Tibial nerve (tissue), 4 donors: ENCODE results near the gene CWC15.

Experiments used
- EP300 ChIP-seq, 2 donors: sonication (generic); formaldehyde crosslinking; IDR thresholded peaks; one replicate each; pipeline ENCODE4 v1.6.1; 2017; ENCODE audit warnings: antibody characterized with exemption in 2 of 2, mild to moderate bottlenecking in 1 of 2
- TF ChIP-seq, protein P1 (sequence below), 5 experiments: fragments of 200-600 bp in 3 of 5; fragments of 450-650 bp in 2 of 5; sonication (generic) in 3 of 5; IDR thresholded peaks; one replicate each; pipeline ENCODE4 v1.5.1; 2016 to 2019; ENCODE audit warnings: antibody characterized with exemption in 5 of 5, mild to moderate bottlenecking in 3 of 5, moderate library complexity in 2 of 5

DNA sequence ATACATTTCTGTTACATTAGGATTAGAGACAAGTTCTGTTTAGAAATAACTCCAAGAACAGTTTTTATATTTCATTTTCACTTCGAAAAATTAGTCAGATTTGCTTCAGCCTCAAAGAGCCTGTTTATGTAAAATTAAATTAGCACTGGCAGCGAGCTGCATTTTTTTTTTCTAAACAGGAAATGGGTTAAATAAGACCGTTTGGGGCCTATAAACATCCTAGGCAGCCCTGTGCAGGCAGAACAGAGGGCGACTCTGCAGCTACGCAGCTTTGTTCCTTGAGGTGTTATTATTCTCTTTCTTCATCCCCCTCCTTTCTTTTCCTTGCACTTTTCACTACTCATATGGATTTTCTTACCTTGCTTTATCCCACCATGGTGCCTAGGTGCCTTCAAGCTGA is 48.7 kb downstream of the CWC15 start:
- TF ChIP-seq, protein P1, sequence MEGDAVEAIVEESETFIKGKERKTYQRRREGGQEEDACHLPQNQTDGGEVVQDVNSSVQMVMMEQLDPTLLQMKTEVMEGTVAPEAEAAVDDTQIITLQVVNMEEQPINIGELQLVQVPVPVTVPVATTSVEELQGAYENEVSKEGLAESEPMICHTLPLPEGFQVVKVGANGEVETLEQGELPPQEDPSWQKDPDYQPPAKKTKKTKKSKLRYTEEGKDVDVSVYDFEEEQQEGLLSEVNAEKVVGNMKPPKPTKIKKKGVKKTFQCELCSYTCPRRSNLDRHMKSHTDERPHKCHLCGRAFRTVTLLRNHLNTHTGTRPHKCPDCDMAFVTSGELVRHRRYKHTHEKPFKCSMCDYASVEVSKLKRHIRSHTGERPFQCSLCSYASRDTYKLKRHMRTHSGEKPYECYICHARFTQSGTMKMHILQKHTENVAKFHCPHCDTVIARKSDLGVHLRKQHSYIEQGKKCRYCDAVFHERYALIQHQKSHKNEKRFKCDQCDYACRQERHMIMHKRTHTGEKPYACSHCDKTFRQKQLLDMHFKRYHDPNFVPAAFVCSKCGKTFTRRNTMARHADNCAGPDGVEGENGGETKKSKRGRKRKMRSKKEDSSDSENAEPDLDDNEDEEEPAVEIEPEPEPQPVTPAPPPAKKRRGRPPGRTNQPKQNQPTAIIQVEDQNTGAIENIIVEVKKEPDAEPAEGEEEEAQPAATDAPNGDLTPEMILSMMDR (IDR thresholded peaks at IDR 0.05) = no peak
- TF ChIP-seq EP300 (IDR thresholded peaks at IDR 0.05) = no peak
